ENCODE data around the gene CFAP221. TPM values are rescaled to one million over a fixed set of nuclear protein-coding genes. Genes with fewer than 3 reads are reported as not detected.

Gene CFAP221
- total RNA-seq, 1 donor from 2014 or later, result not detected

GRCh38 chr2:119592436-119592835, 48.2 kb downstream of the CFAP221 start:
- Mint-ChIP-seq H3K27me3 (ENCODE audit: unreplicated experiment) (peaks cover 23% of the 10 kb centered on the region), H3K4me1 (ENCODE audit: unreplicated experiment) (no peaks in the 10 kb centered on the region), H3K36me3 (ENCODE audit: unreplicated experiment) (no peaks in the 10 kb centered on the region), H3K9me3 (ENCODE audit: unreplicated experiment) (no peaks in the 10 kb centered on the region), H3K4me3 (ENCODE audit: unreplicated experiment) (no peak overlapping the region), H3K27ac (ENCODE audit: unreplicated experiment) (no peak overlapping the region)
- TF ChIP-seq CTCF (IDR thresholded peaks at IDR 0.05), result no peak
- no peak for DNase-seq (ENCODE audit: extremely low spot score, unreplicated experiment)

- no peak for TF ChIP-seq CTCF (IDR thresholded peaks at IDR 0.05)
- Mint-ChIP-seq H3K36me3 (ENCODE audit: unreplicated experiment) (no peaks in the 10 kb centered on the region), H3K27ac (ENCODE audit: unreplicated experiment) (no peak overlapping the region), H3K4me1 (ENCODE audit: unreplicated experiment) (no peaks in the 10 kb centered on the region), H3K4me3 (ENCODE audit: unreplicated experiment) (no peak overlapping the region), H3K9me3 (ENCODE audit: unreplicated experiment) (no peaks in the 10 kb centered on the region), H3K27me3 (ENCODE audit: unreplicated experiment) (peaks cover 30% of the 10 kb centered on the region)
- no peak for DNase-seq (ENCODE audit: extremely low spot score, unreplicated experiment)
Measured at GRCh38 chr2:119596638-119597037, 52.4 kb downstream of the CFAP221 start.

- TF ChIP-seq CTCF (IDR thresholded peaks at IDR 0.05), result no peak
- Mint-ChIP-seq H3K27ac (ENCODE audit: unreplicated experiment) (no peak overlapping the region), H3K27me3 (ENCODE audit: unreplicated experiment) (peaks cover 28% of the 10 kb centered on the region), H3K4me3 (ENCODE audit: unreplicated experiment) (no peak overlapping the region), H3K36me3 (ENCODE audit: unreplicated experiment) (no peaks in the 10 kb centered on the region), H3K4me1 (ENCODE audit: unreplicated experiment) (no peaks in the 10 kb centered on the region), H3K9me3 (ENCODE audit: unreplicated experiment) (no peaks in the 10 kb centered on the region)
- no peak for DNase-seq (ENCODE audit: extremely low spot score, unreplicated experiment)
Measured at GRCh38 chr2:119598596-119599263, 54.5 kb downstream of the CFAP221 start.

- DNase-seq (ENCODE audit: extremely low spot score, unreplicated experiment), result no peak
- Mint-ChIP-seq H3K4me1 (ENCODE audit: unreplicated experiment) (no peaks in the 10 kb centered on the region), H3K36me3 (ENCODE audit: unreplicated experiment) (no peaks in the 10 kb centered on the region), H3K9me3 (ENCODE audit: unreplicated experiment) (no peaks in the 10 kb centered on the region), H3K4me3 (ENCODE audit: unreplicated experiment) (no peak overlapping the region), H3K27me3 (ENCODE audit: unreplicated experiment) (peaks cover 28% of the 10 kb centered on the region), H3K27ac (ENCODE audit: unreplicated experiment) (no peak overlapping the region)
- no peak for TF ChIP-seq CTCF (IDR thresholded peaks at IDR 0.05)
Measured at GRCh38 chr2:119599384-119599783, 55.1 kb downstream of the CFAP221 start.

- Mint-ChIP-seq H3K27me3 (ENCODE audit: unreplicated experiment) (peaks cover 23% of the 10 kb centered on the region), H3K4me1 (ENCODE audit: unreplicated experiment) (no peaks in the 10 kb centered on the region), H3K4me3 (ENCODE audit: unreplicated experiment) (no peak overlapping the region), H3K36me3 (ENCODE audit: unreplicated experiment) (no peaks in the 10 kb centered on the region), H3K9me3 (ENCODE audit: unreplicated experiment) (no peaks in the 10 kb centered on the region), H3K27ac (ENCODE audit: unreplicated experiment) (no peak overlapping the region)
- no peak for TF ChIP-seq CTCF (IDR thresholded peaks at IDR 0.05)
- DNase-seq (ENCODE audit: extremely low spot score, unreplicated experiment), result no peak
Measured at GRCh38 chr2:119605096-119605495, 60.8 kb downstream of the CFAP221 start.
